GM10266 (cell line): Measurements from ENCODE around the gene NPLOC4.

Experiments
- DNase-seq: peaks from one replicate; pipeline ENCODE4 v3.0.0; 2012; ENCODE audit errors: extremely low spot score
- CTCF ChIP-seq: IDR thresholded peaks from 2 replicates; pipeline ENCODE4 v1.5.1; 2012; ENCODE audit warnings: mild to moderate bottlenecking, low read depth; ENCODE audit not compliant: control insufficient read depth, insufficient read depth; ENCODE audit errors: missing control alignments

Gene NPLOC4

GRCh38 chr17:81615401-81615930 lies 21.4 kb downstream of the NPLOC4 start:
- DNase-seq: no peak
- TF ChIP-seq CTCF: no peak

- DNase-seq: no peak
- TF ChIP-seq CTCF: no peak
Measured at GRCh38 chr17:81612172-81612970, 24.5 kb downstream of the NPLOC4 start.

GRCh38 chr17:81609541-81610311 lies 27.2 kb downstream of the NPLOC4 start:
- TF ChIP-seq CTCF: no peak
- DNase-seq: no peak

- TF ChIP-seq CTCF: no peak
Measured at GRCh38 chr17:81608605-81609004, 28.3 kb downstream of the NPLOC4 start.

GRCh38 chr17:81608082-81608481 lies 28.8 kb downstream of the NPLOC4 start:
- DNase-seq: no peak
- no peak for TF ChIP-seq CTCF

More at GRCh38 chr17:81608605-81609004, 28.3 kb downstream of the NPLOC4 start:
- no peak for DNase-seq

GRCh38 chr17:81607431-81607830 lies 29.5 kb downstream of the NPLOC4 start:
- no peak for TF ChIP-seq CTCF

More at GRCh38 chr17:81607431-81607830, 29.5 kb downstream of the NPLOC4 start:
- DNase-seq: no peak
